ENCODE measurements around the gene GGT6.
"Not testable (repeated sequence)": the region's sequence is repeated elsewhere in the genome, so short reads cannot be mapped to it uniquely, and the experiment has no call there.

The GGT6 gene

DNA sequence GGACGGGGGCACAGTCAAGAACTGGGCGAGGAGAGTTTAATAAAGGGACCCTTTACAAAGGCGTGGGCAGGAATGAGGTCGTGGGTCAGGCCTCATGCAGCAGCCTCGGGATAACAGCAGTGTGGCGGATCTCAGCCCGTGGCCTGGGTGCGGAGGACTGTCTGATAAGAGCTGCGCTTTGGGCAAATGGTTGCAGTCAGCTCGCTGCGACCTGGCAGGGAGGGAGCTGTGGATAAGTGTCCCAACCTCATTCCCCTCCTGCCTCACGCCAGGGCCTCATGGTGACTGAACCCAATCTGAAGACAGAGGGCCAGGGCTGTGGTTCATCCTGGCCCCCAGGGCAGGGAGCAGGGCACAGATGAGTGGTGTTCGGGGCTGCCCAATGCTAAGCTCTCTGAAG is 37.6 kb upstream of the GGT6 start:
- peaks cover 2% of the 10 kb centered on the region for H3K27me3 ChIP-seq (ENCODE audit: insufficient read depth, low read length, poor library complexity)
- H3K9me3 ChIP-seq (ENCODE audit: insufficient read depth, low read length, severe bottlenecking) = no peaks in the 10 kb centered on the region
- DNase-seq (no peak), ATAC-seq (ENCODE audit: insufficient read depth, low read depth) (no peak)
- no peak overlapping the region for H2AFZ ChIP-seq (ENCODE audit: low read depth, low read length)
- no peak overlapping the region for H3K27ac ChIP-seq (ENCODE audit: low read length)
- TF ChIP-seq, protein P1, sequence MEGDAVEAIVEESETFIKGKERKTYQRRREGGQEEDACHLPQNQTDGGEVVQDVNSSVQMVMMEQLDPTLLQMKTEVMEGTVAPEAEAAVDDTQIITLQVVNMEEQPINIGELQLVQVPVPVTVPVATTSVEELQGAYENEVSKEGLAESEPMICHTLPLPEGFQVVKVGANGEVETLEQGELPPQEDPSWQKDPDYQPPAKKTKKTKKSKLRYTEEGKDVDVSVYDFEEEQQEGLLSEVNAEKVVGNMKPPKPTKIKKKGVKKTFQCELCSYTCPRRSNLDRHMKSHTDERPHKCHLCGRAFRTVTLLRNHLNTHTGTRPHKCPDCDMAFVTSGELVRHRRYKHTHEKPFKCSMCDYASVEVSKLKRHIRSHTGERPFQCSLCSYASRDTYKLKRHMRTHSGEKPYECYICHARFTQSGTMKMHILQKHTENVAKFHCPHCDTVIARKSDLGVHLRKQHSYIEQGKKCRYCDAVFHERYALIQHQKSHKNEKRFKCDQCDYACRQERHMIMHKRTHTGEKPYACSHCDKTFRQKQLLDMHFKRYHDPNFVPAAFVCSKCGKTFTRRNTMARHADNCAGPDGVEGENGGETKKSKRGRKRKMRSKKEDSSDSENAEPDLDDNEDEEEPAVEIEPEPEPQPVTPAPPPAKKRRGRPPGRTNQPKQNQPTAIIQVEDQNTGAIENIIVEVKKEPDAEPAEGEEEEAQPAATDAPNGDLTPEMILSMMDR (IDR thresholded peaks at IDR 0.05; ENCODE audit: borderline replicate concordance, extremely low read depth, low read length, poor library complexity, severe bottlenecking) = no peak
- no peak for TF ChIP-seq EZH2 (IDR thresholded peaks at IDR 0.05; ENCODE audit: borderline replicate concordance, low read depth, low read length, severe bottlenecking)
- no peak overlapping the region for H3K4me3 ChIP-seq (ENCODE audit: low read depth in 1 of 2, low read length in 2 of 2)
- H3K4me2 ChIP-seq (ENCODE audit: insufficient read depth, low read length) = no peak overlapping the region
- no peaks in the 10 kb centered on the region for H4K20me1 ChIP-seq (ENCODE audit: insufficient read depth, low read length)
- no peak overlapping the region for H3K9ac ChIP-seq (ENCODE audit: low read depth, low read length)
- no peaks in the 10 kb centered on the region for H3K36me3 ChIP-seq (ENCODE audit: insufficient read depth, low read length)
- H3K79me2 ChIP-seq (ENCODE audit: insufficient read depth, low read length) = no peaks in the 10 kb centered on the region
- H3K4me1 ChIP-seq (ENCODE audit: insufficient read depth, low read length) = no peaks in the 10 kb centered on the region

DNA sequence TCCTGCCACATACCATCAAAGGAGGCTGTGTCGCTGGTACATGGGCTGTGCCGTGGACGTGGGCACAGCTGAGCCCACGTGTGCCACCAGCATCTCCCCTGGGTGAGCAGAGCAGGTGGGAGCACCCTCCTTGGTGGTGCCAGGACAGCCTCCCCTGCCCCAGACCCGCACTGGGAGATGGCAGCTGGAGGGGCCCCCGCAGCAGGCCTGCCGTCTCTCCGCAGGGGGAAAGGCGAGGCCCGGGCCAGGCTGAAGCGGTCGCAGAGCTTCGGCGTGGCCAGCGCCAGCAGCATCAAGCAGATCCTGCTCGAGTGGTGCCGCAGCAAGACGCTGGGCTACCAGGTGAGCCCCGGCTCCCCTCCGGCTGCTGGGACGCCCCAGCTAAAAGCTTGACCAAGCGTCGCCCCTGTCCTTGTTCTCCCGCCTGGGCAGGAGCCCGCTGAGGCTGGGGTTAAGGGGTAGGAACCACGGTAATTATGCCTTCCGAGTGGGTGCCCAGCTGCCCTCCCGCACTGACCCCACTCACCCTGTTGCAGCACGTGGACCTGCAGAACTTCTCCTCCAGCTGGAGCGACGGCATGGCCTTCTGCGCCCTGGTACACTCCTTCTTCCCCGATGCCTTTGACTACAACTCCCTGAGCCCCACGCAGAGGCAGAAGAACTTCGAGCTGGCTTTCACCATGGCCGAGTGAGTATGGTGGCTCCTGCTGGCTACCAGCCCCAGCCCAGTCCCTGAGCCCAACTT is 36.4 kb upstream of the GGT6 start:
- Histone ChIP-seq H3K4me1 (ENCODE audit: insufficient read depth, low read length) (no peaks in the 10 kb centered on the region), H3K27ac (ENCODE audit: low read length) (no peak overlapping the region)
- DNase-seq = no peak

DNA sequence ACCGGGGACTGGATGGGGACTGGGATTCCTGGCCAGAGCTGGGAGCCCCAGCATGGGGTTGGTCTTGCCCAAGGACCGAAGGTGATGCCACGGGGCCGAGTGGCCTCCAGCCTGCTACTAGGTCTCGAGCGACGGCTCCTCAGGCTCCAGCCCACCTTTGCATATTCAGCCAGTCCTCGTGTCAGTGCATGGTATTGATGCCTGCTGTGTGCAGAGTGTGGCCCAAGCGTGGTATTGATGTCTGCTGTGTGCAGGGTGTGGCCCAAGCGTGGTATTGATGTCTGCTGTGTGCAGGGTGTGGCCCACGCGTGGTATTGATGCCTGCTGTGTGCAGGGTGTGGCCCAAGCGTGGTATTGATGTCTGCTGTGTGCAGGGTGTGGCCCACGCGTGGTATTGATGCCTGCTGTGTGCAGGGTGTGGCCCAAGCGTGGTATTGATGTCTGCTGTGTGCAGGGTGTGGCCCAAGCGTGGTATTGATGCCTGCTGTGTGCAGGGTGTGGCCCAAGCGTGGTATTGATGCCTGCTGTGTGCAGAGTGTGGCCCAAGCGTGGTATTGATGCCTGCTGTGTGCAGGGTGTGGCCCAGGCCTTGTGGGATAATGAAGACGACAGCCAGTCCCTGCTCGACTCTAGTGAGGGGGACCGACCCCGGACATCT is 35.4 kb upstream of the GGT6 start:
- H3K4me2 ChIP-seq (ENCODE audit: insufficient read depth, low read length); H3K9ac ChIP-seq (ENCODE audit: low read depth, low read length); H2AFZ ChIP-seq (ENCODE audit: low read depth, low read length); H4K20me1 ChIP-seq (ENCODE audit: insufficient read depth, low read length); DNase-seq; H3K4me1 ChIP-seq (ENCODE audit: insufficient read depth, low read length); H3K36me3 ChIP-seq (ENCODE audit: insufficient read depth, low read length); H3K27ac ChIP-seq (ENCODE audit: low read length); H3K27me3 ChIP-seq (ENCODE audit: insufficient read depth, low read length, poor library complexity); ATAC-seq (ENCODE audit: insufficient read depth, low read depth); H3K4me3 ChIP-seq (ENCODE audit: low read depth in 1 of 2, low read length in 2 of 2); H3K79me2 ChIP-seq (ENCODE audit: insufficient read depth, low read length); H3K9me3 ChIP-seq (ENCODE audit: insufficient read depth, low read length, severe bottlenecking): not testable (repeated sequence)

More for the DNA sequence above, 36.4 kb upstream of the GGT6 start:
- TF ChIP-seq EZH2 (IDR thresholded peaks at IDR 0.05; ENCODE audit: borderline replicate concordance, low read depth, low read length, severe bottlenecking) = no peak
- TF ChIP-seq, protein P1 (IDR thresholded peaks at IDR 0.05; ENCODE audit: borderline replicate concordance, extremely low read depth, low read length, poor library complexity, severe bottlenecking) = no peak
- H3K4me2 ChIP-seq (ENCODE audit: insufficient read depth, low read length) = no peak overlapping the region
- H3K36me3 ChIP-seq (ENCODE audit: insufficient read depth, low read length) = no peaks in the 10 kb centered on the region
- no peak overlapping the region for H2AFZ ChIP-seq (ENCODE audit: low read depth, low read length)
- H3K4me3 ChIP-seq (ENCODE audit: low read depth in 1 of 2, low read length in 2 of 2) = no peak overlapping the region
- H3K27me3 ChIP-seq (ENCODE audit: insufficient read depth, low read length, poor library complexity) = peaks cover 2% of the 10 kb centered on the region
- H3K79me2 ChIP-seq (ENCODE audit: insufficient read depth, low read length) = no peaks in the 10 kb centered on the region
- no peak for ATAC-seq (ENCODE audit: insufficient read depth, low read depth)
- H3K9me3 ChIP-seq (ENCODE audit: insufficient read depth, low read length, severe bottlenecking) = no peaks in the 10 kb centered on the region
- H3K9ac ChIP-seq (ENCODE audit: low read depth, low read length) = no peak overlapping the region
- H4K20me1 ChIP-seq (ENCODE audit: insufficient read depth, low read length) = no peaks in the 10 kb centered on the region

DNA sequence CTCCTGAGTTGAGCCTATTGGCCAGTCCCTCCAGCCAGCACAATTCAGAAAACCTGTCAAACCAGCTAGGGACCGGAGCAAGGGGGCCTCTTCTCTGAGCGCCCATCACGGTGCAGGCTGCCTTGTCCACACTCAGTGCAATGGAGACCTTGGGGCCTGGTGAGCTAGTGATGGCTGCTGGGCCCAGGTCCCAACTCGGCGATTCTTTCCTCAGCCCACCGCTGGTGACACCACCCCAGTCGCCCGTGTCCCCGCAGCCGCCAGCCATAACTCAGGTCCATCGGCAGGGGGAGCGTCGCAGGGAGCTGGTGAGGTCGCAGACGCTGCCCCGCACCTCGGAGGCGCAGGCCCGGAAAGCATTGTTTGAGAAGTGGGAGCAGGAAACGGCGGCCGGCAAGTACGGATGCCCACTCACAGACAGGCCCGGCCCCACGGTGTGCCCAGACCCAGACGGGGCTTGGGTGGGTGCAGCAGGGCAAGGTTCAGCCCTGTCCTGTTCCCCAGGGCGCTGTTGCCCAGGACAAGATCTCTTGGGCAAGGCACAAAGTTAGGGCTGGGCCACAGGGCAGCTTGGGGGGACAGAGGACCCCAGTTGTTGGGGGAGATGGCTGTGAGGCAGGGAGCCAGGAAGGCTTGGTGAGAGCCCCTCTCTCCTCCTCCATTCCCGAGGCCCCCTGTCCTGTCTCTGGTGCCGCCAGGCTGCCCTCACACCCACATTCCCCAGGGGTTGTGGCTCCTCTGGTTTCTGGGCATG is 34.7 kb upstream of the GGT6 start:
- H3K27me3 ChIP-seq (ENCODE audit: insufficient read depth, low read length, poor library complexity) = no peaks in the 10 kb centered on the region
- H4K20me1 ChIP-seq (ENCODE audit: insufficient read depth, low read length) = no peaks in the 10 kb centered on the region; the same call in 1 of the 2 replicates
- H3K4me2 ChIP-seq (ENCODE audit: insufficient read depth, low read length) = no peak overlapping the region
- no peak overlapping the region for H3K9ac ChIP-seq (ENCODE audit: low read depth, low read length)
- ATAC-seq (ENCODE audit: insufficient read depth, low read depth) (no peak), DNase-seq (no peak)
- TF ChIP-seq, protein P1 (IDR thresholded peaks at IDR 0.05; ENCODE audit: borderline replicate concordance, extremely low read depth, low read length, poor library complexity, severe bottlenecking) = no peak
- TF ChIP-seq EZH2 (IDR thresholded peaks at IDR 0.05; ENCODE audit: borderline replicate concordance, low read depth, low read length, severe bottlenecking) = no peak
- H2AFZ ChIP-seq (ENCODE audit: low read depth, low read length) = no peak overlapping the region
- no peak overlapping the region for H3K4me3 ChIP-seq (ENCODE audit: low read depth in 1 of 2, low read length in 2 of 2)
- no peaks in the 10 kb centered on the region for H3K9me3 ChIP-seq (ENCODE audit: insufficient read depth, low read length, severe bottlenecking)
- no peaks in the 10 kb centered on the region for H3K79me2 ChIP-seq (ENCODE audit: insufficient read depth, low read length)
- no peaks in the 10 kb centered on the region for H3K36me3 ChIP-seq (ENCODE audit: insufficient read depth, low read length)
- no peaks in the 10 kb centered on the region for H3K4me1 ChIP-seq (ENCODE audit: insufficient read depth, low read length)
- H3K27ac ChIP-seq (ENCODE audit: low read length) = no peak overlapping the region

Measured in DND-41 (cell line).